GM18858 (cell line): Measurements from ENCODE around the gene F10.

Experiments
- ATAC-seq: cut with Tn5 transposase; IDR thresholded peaks from one replicate; pipeline ENCODE4 v1.9.1; 2021; ENCODE audit not compliant: unreplicated experiment

F10 gene

DNA sequence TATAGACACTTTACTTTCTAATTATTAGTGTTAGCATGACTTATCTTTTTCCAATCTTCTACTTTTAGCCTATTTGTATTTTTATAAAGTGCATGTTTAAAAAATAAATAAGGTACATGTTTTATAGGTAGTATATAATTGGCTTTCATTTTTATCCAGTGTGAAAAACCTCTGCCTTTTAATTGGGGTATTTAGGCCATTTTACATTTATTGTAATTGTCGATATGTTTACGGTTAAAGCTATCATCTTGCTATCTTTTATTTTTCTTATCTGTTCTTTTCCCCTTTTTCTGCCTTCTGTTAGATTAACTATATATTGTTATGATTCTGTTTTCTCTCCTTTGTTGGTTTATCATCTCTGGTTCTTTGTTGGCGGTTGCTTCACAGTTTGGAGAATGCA is 45.0 kb downstream of the F10 start:
- no peak for ATAC-seq

DNA sequence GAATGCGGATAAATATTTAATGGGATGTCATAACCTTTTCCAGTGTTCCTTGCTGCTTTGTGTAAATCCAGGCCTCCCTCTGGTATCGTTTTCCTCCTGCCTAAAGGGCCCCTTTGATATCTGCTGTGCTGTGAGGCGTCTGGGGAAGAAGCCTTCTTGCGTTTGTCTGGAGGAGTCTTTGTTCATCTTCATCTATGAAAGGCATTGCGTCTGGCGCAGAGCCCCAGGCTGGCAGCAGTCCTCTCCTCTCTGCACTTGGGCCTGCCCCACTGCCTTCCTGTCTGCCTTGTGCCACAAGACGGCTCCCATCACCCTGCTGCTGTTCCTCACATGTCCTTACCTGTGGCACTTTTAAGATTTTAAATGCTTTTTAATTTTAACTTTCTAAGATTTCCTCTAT is 45.6 kb downstream of the F10 start:
- ATAC-seq, result no peak

DNA sequence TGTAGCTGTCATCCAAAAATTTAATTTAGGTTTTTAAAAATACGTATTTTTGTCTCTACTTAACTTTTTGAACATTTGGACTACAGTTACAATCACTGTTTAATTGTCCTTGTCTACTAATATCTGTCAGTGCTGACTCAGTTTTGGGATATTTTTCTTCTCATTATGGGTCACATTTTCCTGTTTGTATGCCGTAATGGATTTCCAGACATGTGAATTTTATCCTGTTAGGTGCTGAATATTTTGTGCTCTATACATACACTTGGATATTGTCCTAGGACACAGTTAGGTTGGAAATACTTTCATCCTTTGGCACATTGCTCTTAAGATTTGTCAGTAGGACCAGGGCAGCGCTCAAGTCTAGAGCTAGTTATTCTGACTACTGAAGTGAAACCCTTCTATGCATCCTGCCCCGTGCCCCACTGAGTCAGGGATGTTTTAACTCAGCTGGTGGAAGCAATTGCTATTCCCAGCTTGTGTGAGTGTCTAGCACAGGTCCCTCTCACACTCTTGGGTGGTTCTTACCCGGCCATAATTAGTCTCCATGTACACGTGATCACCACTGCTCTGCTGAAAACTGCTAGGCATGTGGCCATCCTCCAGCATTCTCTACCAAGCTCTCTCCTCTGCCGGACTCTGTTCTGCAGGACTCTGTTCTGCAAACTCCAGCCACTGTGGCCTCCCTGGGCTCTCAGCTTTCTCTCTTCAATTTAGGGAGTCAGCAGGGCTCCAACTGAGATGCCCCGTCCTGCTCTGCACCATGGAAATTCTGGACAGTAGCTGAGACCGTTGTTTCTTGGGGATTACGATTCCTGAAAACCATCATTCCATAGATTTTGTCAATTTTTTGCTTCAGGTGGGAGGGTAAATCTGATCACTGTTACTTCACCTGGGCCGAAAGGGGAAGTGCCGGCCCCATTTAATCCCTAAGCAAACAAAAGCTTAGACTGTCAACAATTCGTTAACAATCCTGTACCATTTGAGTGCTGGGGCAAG is 47.0 kb downstream of the F10 start:
- no peak for ATAC-seq

DNA sequence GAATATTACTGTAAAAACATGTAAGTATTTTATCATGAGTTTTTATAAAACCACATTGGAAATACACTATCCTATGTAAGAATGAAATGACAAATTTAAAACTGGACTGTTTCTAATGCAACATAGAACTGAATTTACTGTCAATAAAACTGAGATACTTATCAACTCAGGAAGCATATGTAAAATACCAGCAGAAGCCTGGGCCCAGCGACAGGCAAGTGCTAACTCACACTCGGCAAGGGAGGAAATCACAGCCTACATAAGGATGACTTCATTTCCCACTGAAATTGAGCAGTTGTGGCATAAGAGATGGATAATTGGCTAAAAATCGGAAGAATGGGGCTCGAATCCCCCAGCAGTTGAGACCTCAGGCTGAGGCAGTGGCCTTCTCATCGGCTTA is 47.9 kb downstream of the F10 start:
- no peak for ATAC-seq

DNA sequence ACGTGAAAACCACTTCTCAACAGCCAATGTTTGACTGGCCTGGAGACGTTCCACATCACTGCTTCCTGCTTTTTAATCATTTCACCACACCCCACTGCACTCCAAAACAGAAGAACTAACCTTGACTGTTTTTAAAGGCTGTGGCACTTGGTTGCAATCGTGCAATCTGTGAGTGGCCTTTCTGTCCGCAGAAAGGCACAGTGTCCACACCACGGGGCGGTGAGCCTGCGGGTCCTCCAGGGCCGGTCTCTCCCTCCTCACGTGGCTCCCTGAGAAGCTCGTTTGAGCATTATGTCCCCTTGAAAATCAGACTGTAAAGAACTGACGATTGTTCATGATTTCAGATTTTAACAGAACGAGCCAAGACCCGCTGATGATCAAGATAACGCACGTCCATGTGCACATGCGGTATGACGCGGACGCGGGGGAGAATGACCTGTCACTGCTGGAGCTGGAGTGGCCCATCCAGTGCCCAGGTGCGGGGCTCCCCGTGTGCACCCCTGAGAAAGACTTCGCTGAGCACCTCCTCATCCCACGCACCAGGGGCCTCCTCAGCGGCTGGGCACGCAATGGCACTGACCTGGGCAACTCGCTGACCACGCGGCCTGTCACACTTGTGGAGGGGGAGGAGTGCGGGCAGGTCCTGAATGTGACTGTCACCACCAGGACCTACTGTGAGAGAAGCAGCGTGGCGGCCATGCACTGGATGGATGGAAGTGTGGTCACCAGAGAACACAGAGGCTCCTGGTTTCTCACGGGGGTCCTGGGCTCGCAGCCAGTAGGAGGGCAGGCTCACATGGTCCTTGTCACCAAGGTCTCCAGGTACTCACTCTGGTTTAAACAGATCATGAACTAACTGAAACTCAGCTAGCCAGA is 48.9 kb downstream of the F10 start:
- no peak for ATAC-seq

DNA sequence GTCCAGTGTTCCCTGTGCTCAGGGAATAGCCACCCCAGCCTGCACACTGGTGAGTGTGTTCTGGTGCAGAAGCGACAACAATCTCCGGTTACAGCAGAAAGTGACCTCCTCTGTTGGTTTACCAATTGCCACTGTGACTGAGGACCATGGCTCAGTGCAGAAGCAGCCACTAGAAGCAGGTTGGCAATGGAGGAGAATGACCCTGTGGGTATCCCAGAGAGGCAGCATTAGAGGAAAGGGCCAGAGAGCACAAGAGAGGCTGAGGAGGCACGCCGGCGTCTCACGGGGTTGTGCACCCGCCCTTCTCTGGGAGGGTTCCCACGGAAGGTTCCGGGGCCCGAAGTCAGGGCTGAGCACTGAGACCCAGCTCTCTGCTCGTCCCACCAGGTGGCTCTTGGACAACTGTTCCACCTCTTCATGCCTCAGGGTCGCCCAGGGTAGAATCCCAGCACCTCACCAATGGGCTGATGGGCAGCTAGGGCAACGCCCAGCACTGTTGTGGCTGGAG is 49.9 kb downstream of the F10 start:
- ATAC-seq, result no peak

DNA sequence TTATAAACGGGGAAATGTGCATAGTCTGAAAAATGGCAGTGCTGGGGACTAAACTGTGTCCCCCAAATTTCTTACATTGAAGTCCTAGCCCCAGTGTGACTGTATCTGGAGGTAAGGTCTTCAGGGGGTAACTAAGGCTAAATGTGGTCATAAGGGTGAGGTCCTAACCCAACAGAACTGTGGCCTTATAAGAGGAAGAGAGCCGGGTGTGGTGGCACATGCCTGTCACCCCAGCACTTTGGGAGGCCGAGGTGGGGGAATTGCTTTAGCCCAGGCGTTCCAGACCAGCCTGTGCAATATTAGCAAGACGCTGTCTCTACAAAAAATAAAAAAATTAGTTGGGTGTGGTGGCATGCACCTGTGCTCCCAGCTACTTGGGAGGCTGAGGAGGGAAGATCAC is 53.7 kb downstream of the F10 start:
- ATAC-seq, result no peak

DNA sequence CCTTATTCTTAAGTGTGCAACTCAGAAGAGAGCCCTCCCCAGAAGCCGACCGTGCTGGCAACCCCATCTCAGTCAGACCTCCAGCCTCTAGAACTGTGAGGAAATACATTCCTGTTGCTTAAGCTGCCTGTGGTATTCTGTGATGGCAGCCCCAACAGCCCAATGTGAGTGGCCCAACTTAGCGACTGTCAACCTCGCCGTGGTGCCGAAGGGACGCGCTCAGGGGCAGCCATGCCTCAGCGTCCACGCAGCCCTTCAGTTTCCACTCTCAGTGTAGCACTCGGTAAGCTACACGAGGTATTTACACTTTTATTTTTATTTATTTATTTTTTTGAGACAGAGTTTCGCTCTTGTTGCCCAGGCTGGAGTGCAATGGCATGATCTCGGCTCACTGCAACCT is 54.2 kb downstream of the F10 start:
- no peak for ATAC-seq

DNA sequence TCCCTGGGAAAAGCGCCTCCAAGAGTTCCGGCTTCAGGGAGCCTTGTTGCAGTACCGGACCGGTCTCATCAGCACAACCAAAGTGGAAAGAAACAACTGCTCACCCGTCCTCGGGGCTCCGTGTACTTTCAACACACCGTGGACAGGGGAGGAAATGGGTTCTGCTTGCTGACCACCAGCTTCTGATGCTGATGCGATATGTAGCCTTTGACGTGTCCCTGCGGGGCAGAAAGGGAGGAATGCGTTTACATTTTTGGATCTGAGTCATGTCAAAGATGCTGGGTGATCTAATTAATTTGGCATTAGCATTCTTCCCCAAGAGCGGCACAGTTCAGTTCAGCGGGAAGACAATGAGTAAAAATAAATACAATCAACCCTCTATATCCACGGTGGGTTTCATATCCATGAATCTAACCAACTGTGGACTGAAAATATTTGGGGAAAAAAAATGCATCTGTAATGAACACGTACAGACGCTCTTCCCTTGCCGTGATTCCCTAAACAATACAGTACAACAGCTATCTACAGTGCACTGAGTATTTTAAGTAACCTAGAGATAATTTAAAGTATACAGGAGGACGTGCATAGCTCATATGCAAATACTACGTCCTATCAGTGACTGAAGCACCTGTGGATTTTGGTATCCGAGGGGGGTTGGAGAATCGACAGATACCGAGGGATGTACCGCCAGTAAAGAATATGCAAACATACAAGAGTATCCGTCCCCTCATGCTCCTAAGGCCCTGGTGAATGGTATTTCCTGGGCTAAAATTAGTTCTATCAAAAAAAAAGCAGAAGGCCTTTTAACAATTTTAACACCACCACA is 55.7 kb downstream of the F10 start:
- ATAC-seq, result no peak

DNA sequence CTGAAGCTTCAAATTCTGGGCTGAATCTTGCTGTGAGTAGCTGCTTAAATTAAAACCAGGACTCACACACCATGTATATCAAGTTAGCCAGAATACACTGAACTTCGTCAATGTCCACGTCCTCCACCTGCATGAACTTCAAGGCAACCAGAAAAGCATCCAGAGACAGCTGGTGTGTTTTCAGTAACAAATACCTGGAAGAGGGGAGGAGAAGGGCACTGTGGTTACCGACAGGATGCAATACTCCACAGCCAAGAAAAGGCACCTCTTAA is 56.2 kb downstream of the F10 start:
- ATAC-seq, result no peak

DNA sequence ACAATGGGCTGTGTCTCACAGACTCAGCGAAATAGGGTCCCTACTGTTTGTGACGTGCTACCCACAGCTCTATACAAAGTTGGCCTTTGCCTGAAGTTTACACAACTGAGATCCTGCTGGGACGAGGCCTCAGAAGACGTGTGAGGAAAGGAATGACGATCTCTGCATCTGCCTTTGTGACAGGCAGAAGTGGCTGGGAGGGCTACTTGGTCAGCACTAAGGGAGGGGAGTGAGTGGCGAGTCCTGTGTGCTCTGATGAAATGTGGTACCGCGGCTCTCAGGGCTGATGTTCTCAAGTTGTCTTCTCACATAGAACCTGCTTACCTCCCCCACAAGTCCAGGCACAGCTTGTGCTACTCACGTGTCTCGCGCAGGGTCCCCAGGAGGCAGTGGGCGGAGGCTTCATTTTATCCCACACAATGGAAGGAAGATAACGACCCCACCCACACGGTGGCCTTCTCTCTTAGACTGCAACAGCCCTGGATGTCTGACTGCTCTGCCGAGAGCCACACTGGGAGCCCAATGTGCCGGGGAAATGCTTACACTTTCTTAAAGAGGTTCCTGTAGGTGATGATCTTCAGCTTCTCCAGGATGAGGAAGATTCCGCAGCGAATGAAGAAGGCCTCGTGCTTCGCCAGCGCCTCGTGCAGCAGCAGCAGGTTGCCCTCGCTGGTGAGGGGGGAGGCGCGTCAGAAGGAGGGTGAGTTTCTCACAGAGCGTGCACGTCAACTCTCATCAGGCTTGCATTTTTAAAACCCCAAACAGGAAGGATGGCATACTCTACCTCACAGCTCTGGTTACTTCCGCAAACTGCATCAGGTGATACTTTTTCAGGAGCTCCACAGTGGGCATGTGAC is 57.0 kb downstream of the F10 start:
- no peak for ATAC-seq

DNA sequence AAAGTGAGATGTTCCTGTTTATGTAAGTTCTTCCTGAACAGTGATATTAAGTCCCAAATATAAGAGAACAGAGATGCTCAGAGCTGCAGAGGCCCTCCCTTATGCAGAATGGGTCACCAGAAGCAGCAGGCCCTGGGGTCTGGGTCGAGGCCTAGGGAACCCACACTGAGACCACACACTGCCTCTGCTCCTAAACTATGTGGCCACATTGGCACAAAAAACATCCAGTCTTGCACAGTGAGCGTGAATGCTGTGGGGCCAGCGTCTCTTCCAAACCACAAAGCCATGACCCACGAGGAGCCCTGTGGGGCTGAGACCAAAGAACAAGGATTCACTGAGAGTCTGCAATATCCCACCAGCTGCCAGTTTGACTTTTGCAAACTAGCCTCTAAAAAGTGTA is 59.4 kb downstream of the F10 start:
- no peak for ATAC-seq

DNA sequence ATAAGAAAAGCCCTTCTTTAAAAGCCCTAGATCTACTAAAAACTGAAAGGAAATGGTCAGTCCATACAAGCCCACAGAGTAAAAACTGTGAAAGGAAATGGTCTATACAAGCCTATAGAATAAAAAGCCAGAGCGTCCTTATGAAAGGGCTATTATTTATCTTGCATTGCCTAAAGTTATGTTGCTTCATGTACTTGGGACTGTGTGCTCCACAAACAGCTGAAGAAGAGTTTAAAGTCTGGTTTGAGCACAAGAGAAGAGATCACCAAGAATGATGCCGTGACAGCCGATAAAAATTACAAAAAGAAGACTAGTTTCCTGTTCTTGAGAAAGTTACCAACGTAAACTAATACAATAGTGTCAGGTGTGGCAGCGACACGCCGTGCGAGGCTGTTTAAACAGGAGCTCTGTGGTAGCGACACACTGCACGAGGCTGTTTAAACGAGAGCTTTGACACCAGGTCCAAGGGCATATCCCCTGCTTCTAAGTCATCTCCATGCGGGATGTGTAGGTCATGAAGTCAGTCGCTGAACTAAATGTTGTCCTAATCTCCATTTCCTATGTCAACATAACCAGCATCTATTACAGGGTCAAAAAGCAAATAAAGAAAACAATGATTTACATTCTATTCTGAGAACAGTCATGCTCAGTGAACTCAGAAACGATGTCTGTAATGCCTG is 61.0 kb downstream of the F10 start:
- no peak for ATAC-seq

DNA sequence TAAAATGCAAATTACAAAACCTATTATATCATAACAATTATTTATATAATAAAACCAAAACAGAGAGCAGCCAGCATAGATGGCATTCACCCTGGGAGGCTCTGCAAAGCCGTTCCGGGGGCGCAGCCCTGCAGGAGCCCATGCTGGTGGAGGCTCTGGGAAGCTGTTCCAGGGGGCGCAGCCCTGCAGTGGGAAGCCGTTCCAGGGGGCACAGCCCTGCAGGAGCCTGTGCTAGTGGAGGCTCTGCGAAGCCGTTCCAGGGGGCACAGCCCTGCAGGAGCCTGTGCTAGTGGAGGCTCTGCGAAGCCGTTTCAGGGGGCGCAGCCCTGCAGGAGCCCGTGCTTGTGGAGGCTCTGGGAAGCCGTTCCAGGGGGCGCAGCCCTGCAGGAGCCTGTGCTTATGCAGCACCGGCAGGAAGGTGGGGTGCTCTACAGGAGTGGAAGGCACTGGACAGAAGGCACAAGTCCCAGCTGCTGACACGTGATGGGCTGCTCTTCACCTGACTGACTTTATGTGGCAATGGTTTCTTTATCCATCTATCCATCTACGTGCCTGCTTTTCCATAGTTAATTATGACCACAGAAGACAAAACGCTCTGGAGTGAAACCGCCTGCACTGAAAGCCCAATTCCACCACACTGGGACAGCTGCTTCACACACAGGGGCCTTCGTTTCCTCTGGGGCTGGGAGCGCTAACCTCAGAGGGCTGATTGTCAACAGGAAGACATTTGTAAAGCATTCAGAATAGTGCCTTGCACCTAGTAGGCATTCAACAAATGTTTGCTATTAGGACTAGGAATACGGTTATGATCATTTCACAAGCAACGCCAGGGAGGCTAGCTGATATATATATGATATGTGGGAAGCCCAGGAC is 62.2 kb downstream of the F10 start:
- ATAC-seq, result no peak

DNA sequence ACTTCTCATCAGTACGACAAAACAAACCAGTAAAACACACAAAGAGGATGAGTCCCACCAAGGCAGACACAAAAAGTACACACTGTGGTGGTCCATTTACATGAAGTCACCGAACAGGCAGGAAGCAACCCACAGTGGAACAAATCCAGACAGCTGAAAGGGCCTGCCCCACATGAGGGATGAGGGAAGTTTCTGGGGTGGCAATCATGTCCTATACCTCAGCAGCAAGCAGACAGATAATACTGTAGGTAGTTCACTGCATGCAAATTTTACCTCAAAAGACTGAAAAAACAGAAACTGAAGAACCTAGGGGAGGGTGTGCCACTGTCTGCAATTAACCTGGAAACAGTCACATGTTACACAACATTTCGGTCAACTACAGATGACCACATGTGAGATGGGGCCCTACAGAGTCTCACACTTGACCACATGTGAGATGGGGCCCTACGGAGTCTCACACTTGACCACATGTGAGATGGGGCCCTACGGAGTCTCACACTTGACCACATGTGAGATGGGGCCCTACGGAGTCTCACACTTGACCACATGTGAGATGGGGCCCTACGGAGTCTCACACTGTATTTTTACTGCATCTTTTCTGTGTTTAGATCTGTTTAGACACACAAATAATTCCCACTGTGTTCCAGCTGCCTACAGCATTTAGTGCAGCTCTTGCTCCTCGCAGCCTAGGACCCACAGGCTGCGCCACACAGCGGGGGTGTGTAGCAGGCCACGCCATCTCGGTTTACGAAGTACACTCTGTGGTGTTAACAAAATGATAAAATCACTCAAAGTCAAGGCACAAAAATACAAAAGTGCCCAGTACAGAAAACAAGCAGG is 63.7 kb downstream of the F10 start:
- peak; percentile 81 for ATAC-seq

DNA sequence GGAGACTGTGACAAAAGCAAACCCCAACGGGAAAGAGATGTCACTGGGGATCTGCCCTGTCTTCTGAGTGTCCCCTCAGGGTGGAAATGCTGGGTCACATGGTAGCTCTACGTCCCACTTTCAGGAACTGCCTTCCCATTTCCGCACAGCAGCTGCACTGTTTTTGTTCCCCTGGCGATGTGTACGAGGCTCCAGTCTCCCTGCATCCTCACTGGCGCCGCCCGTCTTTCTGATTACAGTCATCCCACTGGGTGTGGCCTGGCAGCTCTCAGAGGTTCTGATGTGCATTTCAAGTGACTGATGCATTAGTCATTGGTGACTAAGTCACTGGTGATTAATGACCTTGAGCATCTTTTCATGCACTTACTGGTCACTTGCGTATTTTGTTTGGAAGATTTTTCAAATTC is 64.7 kb downstream of the F10 start:
- no peak for ATAC-seq

DNA sequence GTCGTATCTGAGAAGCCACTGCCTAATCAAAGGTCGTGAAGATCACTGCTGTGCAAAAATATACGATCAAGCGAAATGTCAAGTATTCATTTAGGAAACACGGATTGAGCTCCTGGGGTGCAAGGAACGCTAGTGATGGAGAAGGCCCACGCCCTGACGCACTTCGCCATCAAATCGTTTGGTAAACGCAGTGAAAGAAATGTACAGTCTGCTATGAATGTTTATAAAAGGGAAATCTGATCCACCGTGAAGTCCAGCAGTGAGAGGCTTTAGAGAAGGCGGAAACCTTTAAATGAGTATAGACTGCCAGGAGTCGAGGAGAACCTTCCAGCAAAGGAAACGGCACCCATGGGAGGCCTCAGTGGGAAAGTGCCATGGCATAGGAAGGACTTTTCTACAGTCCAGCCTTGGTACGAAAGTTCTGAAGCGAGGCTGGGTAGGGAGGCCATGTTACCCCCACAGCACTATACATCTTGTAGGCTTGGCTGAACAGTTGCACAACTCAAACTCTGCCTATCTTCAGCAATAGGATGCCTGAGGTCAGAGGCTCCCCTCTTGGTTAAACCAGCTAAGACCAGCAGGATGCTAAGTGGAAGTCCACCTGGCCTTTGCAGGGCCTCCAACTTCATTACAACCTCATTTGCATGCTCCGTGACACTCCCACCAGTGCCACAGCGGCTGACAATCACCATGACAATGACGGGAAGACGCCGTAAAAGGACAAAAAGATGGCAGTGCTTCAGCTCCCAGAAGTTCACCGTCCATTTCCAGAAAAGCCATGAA is 65.5 kb downstream of the F10 start:
- ATAC-seq, result no peak
